Bronchial epithelial cell (primary cell): ENCODE data around the gene SZT2. TPM values are rescaled to one million over a fixed set of nuclear protein-coding genes. Genes with fewer than 3 reads are reported as not detected.

Experiments
- DNase-seq: peaks from one replicate; pipeline ENCODE4 v3.0.0-alpha.2; 2010; ENCODE audit warnings: low read depth
- FAIRE-seq: peaks from 2 replicates; lab custom pipeline; 2011; peaks lifted over from hg19 to GRCh38; lab: Jason Lieb, UNC
- H3K27me3 ChIP-seq: 2 replicates; pipeline ENCODE4 v1.5.1; 2011; ENCODE audit warnings: low read length; ENCODE audit not compliant: control insufficient read depth, insufficient read depth
- H3K36me3 ChIP-seq: 2 replicates; pipeline ENCODE4 v1.5.1; 2011; ENCODE audit warnings: low read length; ENCODE audit not compliant: control insufficient read depth, insufficient read depth
- H3K4me3 ChIP-seq: 2 replicates; pipeline ENCODE4 v1.5.1; 2011; ENCODE audit warnings: mild to moderate bottlenecking, low read depth, low read length, control low read depth
- total RNA-seq: library from RNA; depleted of rRNA; stranded (reverse); fragments of >200 nt; gene quantifications from 2 replicates; pipeline ENCODE4 v1.2.1, GENCODE V29; 2014
- TF ChIP-seq, protein P1 (sequence below): IDR thresholded peaks from 2 replicates; pipeline ENCODE4 v1.5.1; 2011; ENCODE audit warnings: mild to moderate bottlenecking, moderate library complexity, low read length, control low read depth, inconsistent platforms; ENCODE audit not compliant: insufficient read depth, severe bottlenecking

SZT2 gene
- total RNA-seq, 1 donor from 2014 or later: 12.6 TPM

DNA sequence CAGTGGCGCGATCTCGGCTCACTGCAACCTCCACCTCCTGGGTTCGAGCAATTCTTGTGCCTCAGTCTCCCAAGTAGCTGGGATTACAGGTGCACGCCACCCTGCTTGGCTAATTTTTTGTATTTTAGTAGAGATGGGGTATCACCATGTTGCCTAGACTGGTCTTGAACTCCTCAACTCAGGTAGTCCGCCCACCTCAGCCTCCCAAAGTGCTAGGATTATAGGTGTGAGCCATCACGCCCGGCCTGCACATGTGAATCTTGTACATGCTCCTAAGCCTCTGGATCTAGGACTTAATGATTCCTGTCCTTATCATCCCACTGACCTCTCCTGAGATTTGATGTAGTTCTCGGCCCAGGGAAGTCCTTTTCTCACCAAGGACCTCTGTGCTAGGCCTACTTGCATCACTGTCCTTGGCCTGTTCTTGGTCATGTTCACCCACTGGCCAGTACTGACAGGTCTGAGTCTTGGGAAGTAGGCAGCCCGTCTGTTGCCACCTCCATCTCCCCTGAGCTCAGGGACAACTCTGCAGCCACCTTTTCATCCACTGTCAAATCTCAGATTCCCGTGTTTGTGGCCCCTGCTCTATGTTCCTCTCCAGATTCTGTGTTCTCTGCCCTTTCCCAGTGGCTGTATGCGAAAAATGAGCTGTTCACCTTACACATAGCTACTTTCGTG is 54.6 kb downstream of the SZT2 start:
- TF ChIP-seq, protein P1, sequence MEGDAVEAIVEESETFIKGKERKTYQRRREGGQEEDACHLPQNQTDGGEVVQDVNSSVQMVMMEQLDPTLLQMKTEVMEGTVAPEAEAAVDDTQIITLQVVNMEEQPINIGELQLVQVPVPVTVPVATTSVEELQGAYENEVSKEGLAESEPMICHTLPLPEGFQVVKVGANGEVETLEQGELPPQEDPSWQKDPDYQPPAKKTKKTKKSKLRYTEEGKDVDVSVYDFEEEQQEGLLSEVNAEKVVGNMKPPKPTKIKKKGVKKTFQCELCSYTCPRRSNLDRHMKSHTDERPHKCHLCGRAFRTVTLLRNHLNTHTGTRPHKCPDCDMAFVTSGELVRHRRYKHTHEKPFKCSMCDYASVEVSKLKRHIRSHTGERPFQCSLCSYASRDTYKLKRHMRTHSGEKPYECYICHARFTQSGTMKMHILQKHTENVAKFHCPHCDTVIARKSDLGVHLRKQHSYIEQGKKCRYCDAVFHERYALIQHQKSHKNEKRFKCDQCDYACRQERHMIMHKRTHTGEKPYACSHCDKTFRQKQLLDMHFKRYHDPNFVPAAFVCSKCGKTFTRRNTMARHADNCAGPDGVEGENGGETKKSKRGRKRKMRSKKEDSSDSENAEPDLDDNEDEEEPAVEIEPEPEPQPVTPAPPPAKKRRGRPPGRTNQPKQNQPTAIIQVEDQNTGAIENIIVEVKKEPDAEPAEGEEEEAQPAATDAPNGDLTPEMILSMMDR: no peak
- H3K36me3 ChIP-seq: peaks cover 58% of the 10 kb centered on the region
- H3K4me3 ChIP-seq: no peak overlapping the region
- H3K27me3 ChIP-seq: no peaks in the 10 kb centered on the region
- FAIRE-seq: peak; percentile 81
- DNase-seq: no peak

DNA sequence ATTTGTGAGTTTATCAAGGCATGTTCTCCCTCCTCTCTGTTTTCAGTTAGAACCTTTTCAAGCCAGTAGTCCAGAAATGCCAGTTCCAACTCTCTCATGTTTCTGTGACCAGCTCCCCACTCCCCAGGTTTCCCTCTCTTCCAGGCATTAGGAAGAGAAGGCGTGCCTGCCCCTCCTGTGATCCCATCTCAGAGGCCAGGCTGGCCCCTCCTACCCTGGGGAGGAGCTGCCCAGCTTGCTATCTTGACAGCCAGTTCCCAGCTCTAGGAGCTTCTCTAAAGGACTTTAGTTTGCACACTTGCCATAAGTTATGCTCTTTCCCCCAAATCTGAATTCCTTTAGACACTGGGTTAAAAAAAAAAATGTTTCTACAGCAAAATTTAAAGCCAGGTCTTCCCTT is 55.1 kb downstream of the SZT2 start:
- FAIRE-seq: no peak
- TF ChIP-seq, protein P1: no peak
- no peaks in the 10 kb centered on the region for H3K27me3 ChIP-seq
- H3K36me3 ChIP-seq: peaks cover 61% of the 10 kb centered on the region
- no peak for DNase-seq
- no peak overlapping the region for H3K4me3 ChIP-seq

DNA sequence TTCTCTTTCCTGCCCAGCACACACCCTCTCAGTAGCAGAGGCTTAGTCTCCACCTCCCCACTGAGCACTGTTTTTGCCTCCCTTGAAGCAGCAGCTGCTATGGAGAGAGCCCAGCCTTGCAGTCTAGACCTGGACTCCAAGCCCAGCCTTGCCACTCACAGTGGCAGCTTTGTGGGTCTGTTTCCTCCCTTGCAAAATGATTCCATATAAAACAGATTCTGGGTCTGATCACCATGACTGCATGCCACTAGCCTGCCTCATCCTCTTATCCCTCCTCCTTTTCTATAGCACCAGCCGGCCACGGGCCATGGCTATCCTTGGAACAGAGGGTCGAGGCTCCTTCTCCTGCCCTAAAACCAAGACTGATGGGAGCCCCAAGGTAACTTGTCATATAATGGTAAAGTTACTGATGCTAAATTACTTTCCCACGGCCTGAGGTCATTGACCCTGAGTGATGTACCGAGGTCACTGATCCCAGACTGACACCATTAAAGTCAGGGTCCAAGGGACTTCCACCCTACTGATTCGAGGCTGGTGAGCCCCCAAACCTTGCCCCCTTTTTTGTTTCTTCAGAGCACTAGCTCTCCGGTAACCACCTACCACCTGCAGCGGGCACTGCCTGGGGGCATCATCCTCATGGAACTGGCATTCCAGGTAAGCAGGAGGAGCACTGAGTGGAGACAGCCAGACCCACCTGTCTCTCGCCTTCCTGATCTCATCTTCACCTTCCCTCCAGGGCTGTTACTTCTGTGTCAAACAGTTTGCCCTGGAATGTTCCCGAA is 56.1 kb downstream of the SZT2 start:
- H3K27me3 ChIP-seq: no peaks in the 10 kb centered on the region
- H3K4me3 ChIP-seq: no peak overlapping the region
- no peak for DNase-seq
- FAIRE-seq: no peak
- TF ChIP-seq, protein P1: no peak
- H3K36me3 ChIP-seq: peaks cover 60% of the 10 kb centered on the region

DNA sequence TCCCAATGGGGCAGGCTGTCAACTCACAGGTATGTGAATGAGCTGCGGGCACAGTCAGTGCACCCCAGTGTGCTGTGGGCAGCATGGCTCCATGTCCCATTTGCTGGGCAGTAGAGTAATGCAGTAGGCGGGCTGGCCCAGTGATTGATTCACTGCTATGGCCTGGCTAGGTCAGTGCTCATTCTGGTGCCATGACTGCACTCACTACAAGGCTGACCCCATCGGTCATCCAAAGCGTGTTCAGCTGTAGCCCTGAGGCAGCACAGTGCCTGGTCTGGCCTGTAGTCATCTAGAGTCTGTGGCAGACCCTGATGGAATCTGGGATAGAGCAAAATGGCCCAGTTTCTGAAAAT is 56.7 kb downstream of the SZT2 start:
- TF ChIP-seq, protein P1: no peak
- no peak overlapping the region for H3K4me3 ChIP-seq
- peaks cover 58% of the 10 kb centered on the region for H3K36me3 ChIP-seq
- DNase-seq: no peak
- H3K27me3 ChIP-seq: no peaks in the 10 kb centered on the region
- peak; percentile 89 for FAIRE-seq

DNA sequence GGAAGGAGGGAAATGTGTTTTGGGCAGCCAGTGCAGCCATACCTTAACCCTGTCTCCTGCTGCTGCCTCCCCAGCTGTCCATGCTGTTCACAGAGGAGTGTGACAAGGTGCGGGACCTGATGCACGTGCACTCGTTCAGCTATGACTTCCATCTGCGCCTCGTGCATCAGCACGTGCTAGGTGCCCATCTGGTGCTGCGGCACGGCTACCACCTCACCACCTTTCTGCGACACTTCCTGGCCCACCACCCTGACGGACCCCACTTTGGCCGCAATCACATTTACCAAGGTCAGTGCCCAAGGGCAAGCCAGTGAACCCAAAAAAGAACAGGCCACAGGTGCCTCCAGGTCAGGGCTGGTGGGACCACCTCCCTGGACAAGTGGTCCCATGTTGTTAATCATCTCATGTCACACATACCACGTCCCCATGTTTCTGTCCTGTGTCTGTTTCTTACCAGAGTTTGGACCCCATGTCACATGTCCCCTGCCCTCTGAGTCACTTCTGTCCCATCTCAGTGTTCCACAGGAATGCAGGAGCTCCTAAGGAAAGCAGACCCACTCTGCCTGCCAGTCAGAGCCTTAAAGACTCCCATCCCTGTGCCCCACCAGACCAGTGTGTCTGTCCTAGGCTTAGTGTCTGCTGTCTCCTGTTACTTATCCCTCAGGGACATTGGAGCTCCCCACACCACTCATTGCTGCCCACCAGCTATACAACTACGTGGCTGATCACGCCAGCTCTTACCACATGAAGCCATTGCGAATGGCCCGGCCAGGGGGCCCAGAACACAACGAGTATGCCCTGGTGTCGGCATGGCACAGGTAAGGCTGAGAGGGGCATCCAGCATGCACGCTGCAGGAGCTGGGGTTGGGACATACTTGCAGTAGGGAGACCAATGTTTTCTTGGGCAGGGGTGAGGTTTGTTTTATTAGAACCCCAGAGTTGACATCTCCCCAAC is 57.5 kb downstream of the SZT2 start:
- DNase-seq: no peak
- Histone ChIP-seq H3K4me3 (no peak overlapping the region), H3K27me3 (no peaks in the 10 kb centered on the region), H3K36me3 (peaks cover 58% of the 10 kb centered on the region)
- TF ChIP-seq, protein P1: no peak
- FAIRE-seq: peak; percentile 90
